Mammary epithelial cell (primary cell): ENCODE measurements around the gene C12orf50.

Source experiments
- CTCF ChIP-seq, 2 donors: IDR thresholded peaks in 1 of 2; conservative IDR thresholded peaks in 1 of 2; 2 replicates each; pipeline ENCODE4 v1.5.1; 2011 to 2012; ENCODE audit warnings: inconsistent platforms in 2 of 2, low read length in 2 of 2, mild to moderate bottlenecking in 2 of 2, control low read depth in 1 of 2, low read depth in 1 of 2; ENCODE audit not compliant: insufficient read depth in 1 of 2; ENCODE audit errors: extremely low read depth in 1 of 2
- EZH2 ChIP-seq: IDR thresholded peaks from 2 replicates; pipeline ENCODE4 v1.6.1; 2012; ENCODE audit warnings: low read length, inconsistent platforms, borderline replicate concordance

- TF ChIP-seq CTCF (conservative IDR thresholded peaks at IDR 0.05 in 1 of 2, IDR thresholded peaks at IDR 0.05 in 1 of 2; ENCODE audit: extremely low read depth in 1 of 2, insufficient read depth in 1 of 2, low read depth in 1 of 2, low read length in 2 of 2) = no peak
- TF ChIP-seq EZH2 = no peak
Observed at GRCh38 chr12:88017964-88018363, 11.2 kb downstream of the C12orf50 start.
